ENCODE measurements around the gene GJA10.
A peak's percentile ranks its signal among the peaks of the same experiment; 100 is the strongest.

DNA sequence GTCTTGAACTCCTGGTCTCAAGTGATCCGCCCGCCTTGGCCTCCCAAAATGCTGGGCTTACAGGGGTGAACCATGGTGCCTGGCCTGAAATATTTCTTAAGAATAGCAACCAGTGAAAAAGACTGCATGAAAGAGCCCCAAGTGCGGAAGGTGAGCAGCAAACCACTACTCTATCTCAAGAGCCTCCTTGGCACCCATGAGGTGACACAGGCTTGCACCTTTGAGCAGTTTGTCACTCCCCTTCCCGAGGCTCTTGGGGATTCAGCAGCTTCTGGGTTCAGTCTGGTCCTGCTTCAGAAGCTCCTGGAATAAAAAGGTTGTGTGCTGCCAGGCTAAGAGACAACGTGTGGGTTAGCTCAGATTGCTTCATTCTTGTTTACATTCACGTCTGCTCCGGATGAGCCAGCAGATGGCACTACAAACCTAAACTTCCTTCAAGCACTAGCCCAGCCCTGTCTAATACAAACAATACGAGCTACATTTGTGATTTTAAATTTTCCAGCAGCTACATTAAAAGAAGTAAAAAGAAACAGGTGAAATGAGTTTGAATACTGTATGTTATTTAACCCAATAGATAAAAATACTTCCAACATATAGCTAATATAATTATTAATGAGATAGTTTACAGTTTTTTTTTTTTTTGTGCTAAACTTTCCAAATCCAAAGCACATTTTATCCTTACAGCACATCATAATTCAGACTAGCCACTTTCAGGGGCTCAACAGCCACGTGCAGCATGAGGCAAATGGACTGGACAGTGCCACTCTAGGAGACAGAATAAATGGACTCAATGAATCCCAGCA, 46.2 kb downstream of the GJA10 start:
- TF ChIP-seq, protein P1, sequence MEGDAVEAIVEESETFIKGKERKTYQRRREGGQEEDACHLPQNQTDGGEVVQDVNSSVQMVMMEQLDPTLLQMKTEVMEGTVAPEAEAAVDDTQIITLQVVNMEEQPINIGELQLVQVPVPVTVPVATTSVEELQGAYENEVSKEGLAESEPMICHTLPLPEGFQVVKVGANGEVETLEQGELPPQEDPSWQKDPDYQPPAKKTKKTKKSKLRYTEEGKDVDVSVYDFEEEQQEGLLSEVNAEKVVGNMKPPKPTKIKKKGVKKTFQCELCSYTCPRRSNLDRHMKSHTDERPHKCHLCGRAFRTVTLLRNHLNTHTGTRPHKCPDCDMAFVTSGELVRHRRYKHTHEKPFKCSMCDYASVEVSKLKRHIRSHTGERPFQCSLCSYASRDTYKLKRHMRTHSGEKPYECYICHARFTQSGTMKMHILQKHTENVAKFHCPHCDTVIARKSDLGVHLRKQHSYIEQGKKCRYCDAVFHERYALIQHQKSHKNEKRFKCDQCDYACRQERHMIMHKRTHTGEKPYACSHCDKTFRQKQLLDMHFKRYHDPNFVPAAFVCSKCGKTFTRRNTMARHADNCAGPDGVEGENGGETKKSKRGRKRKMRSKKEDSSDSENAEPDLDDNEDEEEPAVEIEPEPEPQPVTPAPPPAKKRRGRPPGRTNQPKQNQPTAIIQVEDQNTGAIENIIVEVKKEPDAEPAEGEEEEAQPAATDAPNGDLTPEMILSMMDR (optimal IDR thresholded peaks at IDR 0.05 in 1 of 3, IDR thresholded peaks at IDR 0.05 in 1 of 3, conservative IDR thresholded peaks at IDR 0.05 in 1 of 3; ENCODE audit: extremely low read depth in 1 of 3, insufficient read depth in 2 of 3, low read length in 3 of 3): peak; percentile 69 to 86 (median 75)
- no peak for TF ChIP-seq EZH2 (IDR thresholded peaks at IDR 0.05; ENCODE audit: low read length)
